Activated naive CD8-positive, alpha-beta T cell treated with anti-CD3 and anti-CD28 coated beads for 36 hours (primary cell): ENCODE results near the gene SLIT1. TPM values are rescaled to one million over a fixed set of nuclear protein-coding genes. Genes with fewer than 3 reads are reported as not detected.
"Not testable (repeated sequence)": the region's sequence is repeated elsewhere in the genome, so short reads cannot be mapped to it uniquely, and the experiment has no call there.

Experiments
- DNase-seq: peaks from one replicate; pipeline ENCODE4 v3.0.0; 2021
- H3K27ac Mint-ChIP-seq: one replicate; pipeline ENCODE4 v1.8.0; 2022; ENCODE audit warnings: mild to moderate bottlenecking, moderate library complexity, mixed read lengths
- H3K27me3 Mint-ChIP-seq: one replicate; pipeline ENCODE4 v1.8.0; 2022; ENCODE audit warnings: mild to moderate bottlenecking, mixed read lengths
- H3K36me3 Mint-ChIP-seq: one replicate; pipeline ENCODE4 v1.8.0; 2021; ENCODE audit warnings: mild to moderate bottlenecking, mixed read lengths
- H3K4me1 Mint-ChIP-seq: one replicate; pipeline ENCODE4 v1.8.0; 2021; ENCODE audit warnings: mixed read lengths
- H3K4me3 Mint-ChIP-seq: one replicate; pipeline ENCODE4 v1.8.0; 2022; ENCODE audit warnings: mild to moderate bottlenecking, moderate library complexity, mixed read lengths
- H3K9me3 Mint-ChIP-seq: one replicate; pipeline ENCODE4 v1.8.0; 2022; ENCODE audit warnings: mixed read lengths
- total RNA-seq, 2 experiments: library from RNA; stranded (reverse); gene quantifications; one replicate each; pipeline ENCODE4 v1.2.3, GENCODE V29; 2021

Gene SLIT1
- total RNA-seq, 2 experiments from 2014 or later, result 0.08 to 0.27 TPM

DNA sequence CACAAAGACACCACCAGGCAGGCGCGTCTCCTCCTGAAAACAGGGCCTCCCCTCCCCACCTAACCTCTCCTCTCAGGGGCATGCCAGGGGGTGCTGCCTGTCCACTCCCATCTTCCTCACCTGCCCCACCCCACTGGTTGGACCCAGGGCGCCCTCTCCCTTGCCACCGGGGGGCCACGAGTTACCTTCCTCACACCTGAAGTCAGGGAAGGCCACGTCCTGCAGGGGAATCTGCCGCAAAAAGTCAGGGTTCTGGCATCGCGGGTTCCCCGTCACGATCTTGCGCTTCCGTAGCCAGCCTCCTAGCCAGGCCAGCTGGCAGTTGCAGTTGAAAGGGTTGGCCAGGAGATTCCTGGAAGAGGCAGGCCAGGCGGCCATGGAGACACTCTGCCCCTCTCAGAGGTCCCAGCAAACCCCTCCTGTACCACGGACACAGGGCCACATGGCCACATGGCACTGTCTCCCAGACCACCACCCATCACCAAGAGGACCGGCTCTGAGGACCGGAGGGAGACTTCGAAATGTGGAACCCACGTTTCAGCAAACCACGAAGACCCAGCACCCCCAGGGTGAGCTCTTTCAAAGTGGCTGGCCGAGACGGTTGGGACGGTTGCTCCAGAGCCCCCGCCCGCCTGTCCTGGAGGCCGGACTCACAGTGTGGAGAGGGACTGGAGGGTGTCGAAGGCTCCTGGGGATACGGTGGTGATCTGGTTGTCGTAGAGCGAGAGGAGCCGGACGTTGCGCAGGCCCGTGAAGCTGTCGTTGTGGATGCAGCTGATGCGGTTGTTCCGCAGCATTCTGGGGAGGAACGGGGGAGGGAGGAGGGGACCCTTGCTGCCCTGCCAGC is 142.8 kb downstream of the SLIT1 start:
- peaks cover 3% of the 10 kb centered on the region for H3K4me1 Mint-ChIP-seq
- H3K36me3 Mint-ChIP-seq, result no peaks in the 10 kb centered on the region
- H3K27me3 Mint-ChIP-seq, result no peaks in the 10 kb centered on the region
- H3K27ac Mint-ChIP-seq, result no peak overlapping the region
- H3K4me3 Mint-ChIP-seq, result no peak overlapping the region
- DNase-seq, result no peak
- H3K9me3 Mint-ChIP-seq, result no peaks in the 10 kb centered on the region

GRCh38 chr10:97042081-97042480 is 143.7 kb downstream of the SLIT1 start:
- Mint-ChIP-seq H3K4me1 (peaks cover 11% of the 10 kb centered on the region), H3K27ac (no peak overlapping the region), H3K4me3 (no peak overlapping the region), H3K27me3 (no peaks in the 10 kb centered on the region), H3K36me3 (no peaks in the 10 kb centered on the region), H3K9me3 (no peaks in the 10 kb centered on the region)
- no peak for DNase-seq

- H3K27me3 Mint-ChIP-seq, result peaks cover 5% of the 10 kb centered on the region
- no peak for DNase-seq
Observed at GRCh38 chr10:97040706-97041105, 145.1 kb downstream of the SLIT1 start.

DNA sequence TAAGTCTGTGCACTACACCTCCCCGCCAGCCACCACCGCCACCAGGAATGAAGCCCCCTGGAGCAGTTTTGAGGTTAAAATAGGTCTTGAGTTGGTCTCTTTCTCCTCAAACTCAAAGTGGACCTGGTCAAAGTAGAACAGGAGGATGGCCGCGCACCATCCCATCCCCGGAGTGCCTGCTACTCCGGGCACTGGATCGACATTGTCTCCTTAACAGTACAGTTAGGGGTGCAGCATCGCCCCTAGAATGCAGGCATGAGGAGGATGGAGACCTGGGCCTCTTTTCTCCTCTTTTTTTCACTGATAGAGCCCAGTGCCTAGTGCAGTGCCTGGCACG is 145.5 kb downstream of the SLIT1 start:
- no peak overlapping the region for H3K27ac Mint-ChIP-seq
- no peak overlapping the region for H3K4me3 Mint-ChIP-seq
- no peaks in the 10 kb centered on the region for H3K9me3 Mint-ChIP-seq
- peaks cover 6% of the 10 kb centered on the region for H3K27me3 Mint-ChIP-seq
- no peak for DNase-seq
- no peaks in the 10 kb centered on the region for H3K36me3 Mint-ChIP-seq
- H3K4me1 Mint-ChIP-seq, result peaks cover 11% of the 10 kb centered on the region

More at GRCh38 chr10:97040706-97041105, 145.1 kb downstream of the SLIT1 start:
- H3K4me1 Mint-ChIP-seq, result peaks cover 11% of the 10 kb centered on the region
- no peaks in the 10 kb centered on the region for H3K36me3 Mint-ChIP-seq
- H3K9me3 Mint-ChIP-seq, result no peaks in the 10 kb centered on the region
- no peak overlapping the region for H3K27ac Mint-ChIP-seq
- H3K4me3 Mint-ChIP-seq, result no peak overlapping the region

DNA sequence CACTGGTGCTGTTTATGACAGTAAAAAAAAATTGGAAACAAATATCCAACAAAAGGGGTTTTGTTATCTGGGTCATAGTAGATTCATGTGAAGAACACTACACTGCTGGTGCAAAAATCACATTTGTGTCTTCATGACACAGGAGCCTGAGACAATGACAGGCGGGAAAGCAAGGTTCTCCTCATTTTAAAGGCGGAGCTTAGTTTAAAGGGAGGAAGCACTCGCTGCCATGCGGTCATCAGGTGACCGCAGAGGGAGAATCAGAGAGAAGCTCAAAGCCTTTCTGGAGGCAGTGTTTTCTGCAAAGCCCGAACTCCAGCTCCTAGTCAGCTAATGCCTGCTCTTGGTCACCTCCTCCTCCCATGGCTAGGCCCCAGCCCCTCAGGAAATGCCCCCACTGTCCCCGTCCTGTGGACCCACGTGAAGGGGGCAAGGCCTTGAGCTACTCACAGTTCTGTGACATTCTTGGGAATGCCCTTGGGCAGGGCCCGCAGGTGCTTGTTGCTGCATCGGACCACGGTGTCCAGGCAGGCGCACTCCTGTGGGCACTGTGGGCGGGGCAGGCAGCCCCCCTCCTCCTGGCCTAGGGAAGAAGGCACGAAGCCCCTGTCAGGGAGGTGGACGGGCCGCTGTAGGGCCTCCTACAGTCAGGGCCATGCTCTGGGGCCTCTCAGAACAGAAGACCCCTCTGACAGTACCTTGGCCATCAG is 146.1 kb downstream of the SLIT1 start:
- H3K9me3 Mint-ChIP-seq, result no peaks in the 10 kb centered on the region
- DNase-seq, result no peak
- H3K4me3 Mint-ChIP-seq, result no peak overlapping the region
- H3K27me3 Mint-ChIP-seq, result peaks cover 6% of the 10 kb centered on the region
- peaks cover 11% of the 10 kb centered on the region for H3K4me1 Mint-ChIP-seq
- H3K36me3 Mint-ChIP-seq, result no peaks in the 10 kb centered on the region
- no peak overlapping the region for H3K27ac Mint-ChIP-seq

- H3K4me3 Mint-ChIP-seq, result no peak overlapping the region
- peaks cover 6% of the 10 kb centered on the region for H3K27me3 Mint-ChIP-seq
- no peaks in the 10 kb centered on the region for H3K9me3 Mint-ChIP-seq
- peaks cover 11% of the 10 kb centered on the region for H3K4me1 Mint-ChIP-seq
- H3K36me3 Mint-ChIP-seq, result no peaks in the 10 kb centered on the region
- DNase-seq, result no peak
- no peak overlapping the region for H3K27ac Mint-ChIP-seq
Observed at GRCh38 chr10:97038688-97039087, 147.1 kb downstream of the SLIT1 start.

DNA sequence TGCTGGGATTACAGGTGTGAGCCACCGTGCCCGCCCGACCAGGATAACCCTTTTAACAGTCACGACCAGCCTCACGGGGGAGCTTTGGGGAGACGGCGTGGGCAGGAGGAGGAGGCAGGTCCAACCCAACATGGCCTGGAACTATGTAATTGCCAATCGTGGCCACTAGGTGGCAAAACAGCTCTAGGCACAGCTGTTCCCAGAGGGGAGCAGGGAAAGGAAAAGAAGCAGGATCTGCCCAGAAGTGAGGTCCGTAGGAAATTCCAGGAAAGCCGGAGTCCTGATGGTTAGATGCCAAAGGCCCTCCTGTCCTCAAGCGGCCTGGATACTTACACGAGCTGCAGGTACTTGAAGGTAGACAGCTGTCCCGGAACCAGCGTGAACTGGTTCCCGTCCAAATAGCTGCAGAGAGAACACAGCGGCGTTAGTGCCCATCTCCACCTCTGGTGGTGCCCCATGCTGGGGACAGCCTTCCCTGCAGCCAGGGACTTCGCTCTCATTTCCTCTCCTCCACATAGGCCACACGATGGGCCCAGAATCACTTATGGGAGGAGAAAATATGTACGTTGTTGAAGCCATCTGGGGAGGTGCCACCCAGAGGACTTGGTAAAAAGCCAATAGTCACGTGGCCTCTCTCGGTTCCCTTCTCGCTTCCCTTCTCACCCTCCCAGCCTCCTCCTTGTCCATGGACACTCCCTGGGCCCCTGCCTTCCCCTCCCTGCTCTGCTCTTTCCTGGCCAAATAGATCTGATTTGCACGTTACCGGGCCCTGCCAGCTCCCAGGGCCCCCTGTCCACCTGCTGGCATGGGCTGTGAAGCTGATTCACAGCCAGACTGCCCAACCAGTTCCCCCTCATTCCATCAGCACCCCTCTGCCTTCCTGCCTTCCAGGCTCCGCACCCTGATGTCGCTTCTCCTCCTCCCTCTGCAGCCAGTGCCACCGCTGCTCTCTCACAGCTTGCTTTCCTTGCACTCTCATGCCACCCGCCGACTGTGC is 148.1 kb downstream of the SLIT1 start:
- DNase-seq, result peak; percentile 73
- Mint-ChIP-seq H3K36me3 (no peaks in the 10 kb centered on the region), H3K9me3 (no peaks in the 10 kb centered on the region), H3K4me1 (peaks cover 11% of the 10 kb centered on the region), H3K27me3 (peaks cover 6% of the 10 kb centered on the region), H3K27ac (no peak overlapping the region), H3K4me3 (peak overlapping the region; percentile 49)

- H3K27ac Mint-ChIP-seq, result no peak overlapping the region
- no peaks in the 10 kb centered on the region for H3K9me3 Mint-ChIP-seq
- peaks cover 11% of the 10 kb centered on the region for H3K4me1 Mint-ChIP-seq
- no peak overlapping the region for H3K4me3 Mint-ChIP-seq
- no peak for DNase-seq
- H3K36me3 Mint-ChIP-seq, result no peaks in the 10 kb centered on the region
- H3K27me3 Mint-ChIP-seq, result peaks cover 6% of the 10 kb centered on the region
Observed at GRCh38 chr10:97034958-97035769, 150.6 kb downstream of the SLIT1 start.

DNA sequence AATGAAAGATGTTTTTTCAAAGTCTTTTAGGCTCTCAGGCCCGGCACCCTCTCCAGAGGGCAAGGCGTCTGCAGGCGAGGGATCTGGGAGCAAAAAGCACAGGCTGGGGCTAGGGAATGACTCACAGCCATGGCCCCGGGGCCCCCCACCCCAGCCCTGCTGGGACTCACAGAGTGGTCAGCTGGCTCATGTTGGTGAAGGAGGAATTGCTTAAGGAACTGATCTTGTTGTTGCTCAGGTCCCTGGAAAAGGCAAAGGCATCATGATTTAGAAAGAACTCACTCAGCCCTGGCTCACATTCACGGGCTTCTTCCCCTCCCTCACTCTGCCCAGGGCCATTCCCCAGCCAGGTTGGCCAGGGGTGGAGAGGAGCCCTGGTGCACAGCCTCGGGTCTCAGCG is 151.5 kb downstream of the SLIT1 start:
- peaks cover 11% of the 10 kb centered on the region for H3K4me1 Mint-ChIP-seq
- DNase-seq, result no peak
- H3K27ac Mint-ChIP-seq, result no peak overlapping the region
- H3K9me3 Mint-ChIP-seq, result no peaks in the 10 kb centered on the region
- H3K36me3 Mint-ChIP-seq, result no peaks in the 10 kb centered on the region
- H3K4me3 Mint-ChIP-seq, result no peak overlapping the region
- H3K27me3 Mint-ChIP-seq, result peaks cover 6% of the 10 kb centered on the region

- peaks cover 11% of the 10 kb centered on the region for H3K4me1 Mint-ChIP-seq
- H3K27me3 Mint-ChIP-seq, H3K4me3 Mint-ChIP-seq, H3K9me3 Mint-ChIP-seq, DNase-seq, H3K36me3 Mint-ChIP-seq, H3K27ac Mint-ChIP-seq: not testable (repeated sequence)
Observed at GRCh38 chr10:97033841-97034240, 151.9 kb downstream of the SLIT1 start.

DNA sequence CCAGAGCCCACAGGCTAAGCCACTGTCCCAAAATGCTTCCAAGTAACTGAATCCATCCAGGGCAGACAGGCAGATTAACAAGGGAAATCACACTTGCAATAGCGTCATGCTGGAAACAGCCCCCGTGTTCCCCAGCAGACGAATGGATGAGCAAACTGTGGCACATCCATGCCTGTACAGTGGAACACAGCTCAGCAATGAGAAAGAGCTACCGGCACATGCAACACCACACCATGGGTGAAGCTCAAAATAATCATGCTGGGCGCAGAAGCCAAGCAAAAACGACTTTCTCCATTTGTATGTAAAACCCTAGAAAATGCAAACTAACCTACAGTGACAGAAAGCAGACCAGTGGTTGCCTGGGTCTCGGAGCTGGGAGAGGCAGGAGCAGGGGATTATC is 153.1 kb downstream of the SLIT1 start:
- Mint-ChIP-seq H3K27ac (no peak overlapping the region), H3K36me3 (no peaks in the 10 kb centered on the region), H3K27me3 (peaks cover 6% of the 10 kb centered on the region), H3K4me3 (no peak overlapping the region), H3K9me3 (no peaks in the 10 kb centered on the region), H3K4me1 (peaks cover 5% of the 10 kb centered on the region)
- DNase-seq, result no peak

DNA sequence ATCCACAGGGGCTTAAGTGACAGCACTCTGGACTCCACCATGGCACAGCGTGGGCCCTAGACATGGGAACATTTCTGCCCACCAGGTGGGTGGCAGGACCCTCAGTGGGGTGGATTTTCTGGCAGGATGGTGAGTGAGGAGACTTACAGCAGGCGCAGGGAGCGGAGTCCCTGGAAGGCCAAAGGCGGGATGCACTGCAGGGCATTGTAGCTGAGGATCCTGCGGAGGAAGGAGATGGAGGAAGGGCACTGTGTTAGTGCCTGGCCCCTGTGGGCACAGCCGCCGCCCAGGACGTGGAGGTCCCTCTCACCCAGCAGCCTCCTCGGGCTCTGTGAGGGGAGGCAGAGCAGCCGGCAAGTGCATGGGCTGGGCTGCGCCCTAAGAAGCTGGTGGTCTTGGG is 154.3 kb downstream of the SLIT1 start:
- no peaks in the 10 kb centered on the region for H3K4me1 Mint-ChIP-seq
- peaks cover 6% of the 10 kb centered on the region for H3K27me3 Mint-ChIP-seq
- H3K4me3 Mint-ChIP-seq, result no peak overlapping the region
- no peak overlapping the region for H3K27ac Mint-ChIP-seq
- no peaks in the 10 kb centered on the region for H3K36me3 Mint-ChIP-seq
- DNase-seq, result no peak
- H3K9me3 Mint-ChIP-seq, result no peaks in the 10 kb centered on the region

- Mint-ChIP-seq H3K27me3 (peaks cover 2% of the 10 kb centered on the region), H3K4me3 (no peak overlapping the region), H3K4me1 (no peaks in the 10 kb centered on the region), H3K27ac (no peak overlapping the region), H3K9me3 (no peaks in the 10 kb centered on the region), H3K36me3 (no peaks in the 10 kb centered on the region)
- no peak for DNase-seq
Observed at GRCh38 chr10:97030894-97031293, 154.9 kb downstream of the SLIT1 start.

DNA sequence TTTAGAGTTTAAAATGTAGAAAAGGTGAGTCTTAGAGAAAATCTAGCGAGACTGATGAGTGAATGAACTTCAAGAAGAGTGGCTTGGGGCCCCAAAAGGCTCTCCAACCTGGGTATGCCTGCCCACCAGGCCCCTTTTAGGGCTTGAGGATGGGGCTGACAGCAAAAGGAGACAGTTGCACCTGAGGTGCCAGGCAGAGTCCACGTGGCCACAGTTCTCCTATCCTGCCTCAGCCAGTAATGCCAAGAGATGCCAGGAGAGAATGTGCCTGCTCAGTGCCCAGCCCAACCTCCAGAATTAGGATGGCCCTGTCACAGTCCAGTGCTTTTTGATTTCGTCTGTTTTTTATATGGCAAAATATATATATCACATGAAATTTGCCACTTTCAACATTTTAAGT is 156.5 kb downstream of the SLIT1 start:
- Mint-ChIP-seq H3K4me1 (no peaks in the 10 kb centered on the region), H3K27ac (no peak overlapping the region), H3K27me3 (no peaks in the 10 kb centered on the region), H3K4me3 (no peak overlapping the region), H3K9me3 (no peaks in the 10 kb centered on the region), H3K36me3 (no peaks in the 10 kb centered on the region)
- DNase-seq, result no peak
